Fibroblast of pulmonary artery (primary cell): ENCODE data around the gene PDE6C.

Experiments used
- DNase-seq: peaks from one replicate; pipeline ENCODE4 v3.0.0-alpha.2; 2010; ENCODE audit warnings: low read depth
- H3K4me3 ChIP-seq: replicated peaks from 2 replicates; pipeline ENCODE4 v1.5.1; 2011; ENCODE audit warnings: low read depth, mild to moderate bottlenecking, control low read depth, low read length, moderate library complexity
- CTCF ChIP-seq: IDR thresholded peaks from 2 replicates; pipeline ENCODE4 v1.5.1; 2011; ENCODE audit warnings: mild to moderate bottlenecking, control low read depth, low read length, inconsistent platforms; ENCODE audit errors: missing control alignments

The PDE6C gene

GRCh38 chr10:93593749-93594148 lies 18.6 kb upstream of the PDE6C start:
- DNase-seq, result no peak
- no peak for TF ChIP-seq CTCF
- H3K4me3 ChIP-seq, result no peak overlapping the region

- no peak for DNase-seq
- no peak for TF ChIP-seq CTCF
- no peak overlapping the region for H3K4me3 ChIP-seq
Measured at GRCh38 chr10:93594518-93594917, 17.8 kb upstream of the PDE6C start.

GRCh38 chr10:93595378-93596161 lies 16.8 kb upstream of the PDE6C start:
- TF ChIP-seq CTCF, result no peak
- H3K4me3 ChIP-seq, result no peak overlapping the region
- no peak for DNase-seq

GRCh38 chr10:93596539-93596938 lies 15.8 kb upstream of the PDE6C start:
- no peak overlapping the region for H3K4me3 ChIP-seq
- TF ChIP-seq CTCF, result no peak
- no peak for DNase-seq

GRCh38 chr10:93597075-93597599 lies 15.2 kb upstream of the PDE6C start:
- no peak overlapping the region for H3K4me3 ChIP-seq
- DNase-seq, result no peak
- no peak for TF ChIP-seq CTCF

- TF ChIP-seq CTCF, result no peak
- peak; percentile 4 for DNase-seq
- H3K4me3 ChIP-seq, result no peak overlapping the region
Measured at GRCh38 chr10:93598157-93598556, 14.2 kb upstream of the PDE6C start.

- H3K4me3 ChIP-seq, result no peak overlapping the region
- no peak for DNase-seq
- no peak for TF ChIP-seq CTCF
Measured at GRCh38 chr10:93599335-93599734, 13.0 kb upstream of the PDE6C start.
